MM.1S (cell line): Measurements from ENCODE around the gene PIK3R4.

Experiments used
- CTCF ChIP-seq: fragments of 300-600 bp; sonication (generic); IDR thresholded peaks from 2 replicates; pipeline ENCODE4 v1.5.1; 2016; ENCODE audit warnings: antibody characterized with exemption, low read length, mixed read lengths
- EZH2 ChIP-seq: fragments of 300-600 bp; sonication (generic); optimal IDR thresholded peaks from 2 replicates; pipeline ENCODE3; 2017; ENCODE audit warnings: low read depth, mild to moderate bottlenecking, antibody characterized with exemption, low read length, mixed read lengths

GRCh38 chr3:130787422-130788068 is 40.9 kb upstream of the PIK3R4 start:
- TF ChIP-seq CTCF (no peak), EZH2 (no peak)
